B cell (primary cell): ENCODE measurements around the gene GATA1. TPM values are rescaled to one million over a fixed set of nuclear protein-coding genes. Genes with fewer than 3 reads are reported as not detected.

ENCODE experiments used
- ATAC-seq: fragments of 200-7000 bp; cut with Tn5 transposase; one replicate; pipeline ENCODE4 v1.10.0; 2021; ENCODE audit warnings: low read depth, mild to moderate bottlenecking, moderate number of reproducible peaks, moderate library complexity
- CTCF ChIA-PET: fragments of 350-600 bp; sonication (Branson Sonifier 250); formaldehyde crosslinking; loops from one replicate; lab custom pipeline; 2021; ENCODE audit warnings: antibody characterized with exemption, inconsistent platforms; lab: Charles Lee
- POLR2A ChIA-PET: fragments of 350-600 bp; sonication (Branson Sonifier 250); formaldehyde crosslinking; loops from one replicate; lab custom pipeline; 2021; ENCODE audit warnings: antibody characterized with exemption; lab: Charles Lee
- DNase-seq: peaks from one replicate; pipeline ENCODE4 v3.0.0; 2013
- H2AFZ ChIP-seq: 2 replicates; pipeline ENCODE4 v1.6.1; 2012; ENCODE audit warnings: mild to moderate bottlenecking, low read depth, low read length; ENCODE audit not compliant: insufficient read depth, poor library complexity, severe bottlenecking
- H3K27ac ChIP-seq, 2 donors: 1 replicate in 1 of 2; 2 replicates in 1 of 2; pipeline ENCODE4 v1.5.1; 2012 to 2013; ENCODE audit warnings: low read length in 2 of 2, mild to moderate bottlenecking in 2 of 2, moderate library complexity in 1 of 2
- H3K27me3 ChIP-seq, 4 experiments: fragments of 200-600 bp in 1 of 4; sonication (generic) in 1 of 4; replicated peaks in 1 of 4; 1 replicate in 2 of 4; 2 replicates in 2 of 4; pipeline versions ENCODE4 v1.6.1 to v1.7.0; 2013 to 2016; ENCODE audit warnings: low read length in 3 of 4, mild to moderate bottlenecking in 2 of 4, mixed read lengths in 1 of 4, moderate library complexity in 1 of 4; ENCODE audit not compliant: insufficient read depth in 4 of 4, control insufficient read depth in 3 of 4; ENCODE audit errors: control extremely low read depth in 1 of 4
- H3K36me3 ChIP-seq, 2 experiments: replicated peaks in 1 of 2; 1 replicate in 1 of 2; 2 replicates in 1 of 2; pipeline versions ENCODE4 v1.6.1 to v1.7.1; 2013; ENCODE audit warnings: low read length in 1 of 2; ENCODE audit not compliant: insufficient read depth in 2 of 2, control insufficient read depth in 1 of 2; ENCODE audit errors: control extremely low read depth in 1 of 2, extremely low read depth in 1 of 2
- H3K4me1 ChIP-seq, 2 donors: fragments of 200-600 bp in 1 of 2; sonication (generic) in 1 of 2; 1 replicate in 1 of 2; 2 replicates in 1 of 2; pipeline versions ENCODE4 v1.5.1 to v1.6.1; 2013 to 2017; ENCODE audit warnings: low read length in 2 of 2; ENCODE audit not compliant: control insufficient read depth in 2 of 2, insufficient read depth in 2 of 2
- H3K4me2 ChIP-seq: replicated peaks from 2 replicates; pipeline ENCODE3; 2012; ENCODE audit warnings: mild to moderate bottlenecking, low read depth, low read length; ENCODE audit not compliant: poor library complexity, severe bottlenecking
- H3K4me3 ChIP-seq, 5 experiments: fragments of 200-600 bp in 1 of 5; sonication (generic) in 1 of 5; 1 replicate in 3 of 5; 2 replicates in 2 of 5; pipeline versions ENCODE4 v1.5.1 to v1.7.0; 2011 to 2016; ENCODE audit warnings: low read length in 4 of 5, mild to moderate bottlenecking in 4 of 5, low read depth in 2 of 5, control low read depth in 1 of 5, moderate library complexity in 1 of 5; ENCODE audit not compliant: insufficient read depth in 1 of 5; ENCODE audit errors: control extremely low read depth in 1 of 5, extremely low read depth in 1 of 5
- H3K79me2 ChIP-seq: fragments of 200-600 bp; sonication (generic); one replicate; pipeline ENCODE4 v1.6.0; 2016; ENCODE audit warnings: low read length; ENCODE audit not compliant: control insufficient read depth, insufficient read depth
- H3K9ac ChIP-seq: fragments of 200-600 bp; sonication (generic); 2 replicates; pipeline ENCODE4 v1.6.1; 2017; ENCODE audit warnings: mild to moderate bottlenecking, low read length, moderate library complexity
- H3K9me3 ChIP-seq, 3 donors: one replicate each; pipeline versions ENCODE4 v1.6.1 to v1.7.1; 2013; ENCODE audit warnings: low read length in 2 of 3; ENCODE audit not compliant: control insufficient read depth in 2 of 3, insufficient read depth in 1 of 3; ENCODE audit errors: control extremely low read depth in 1 of 3
- H4K20me1 ChIP-seq: 2 replicates; pipeline ENCODE4 v1.6.0; 2012; ENCODE audit warnings: mild to moderate bottlenecking, low read length; ENCODE audit not compliant: insufficient read depth, control insufficient read depth, poor library complexity, severe bottlenecking
- H3K27ac Mint-ChIP-seq: one replicate; pipeline ENCODE4 v1.8.0; 2021; ENCODE audit warnings: mixed read lengths
- H3K27me3 Mint-ChIP-seq: one replicate; pipeline ENCODE4 v1.8.0; 2021; ENCODE audit warnings: mixed read lengths
- H3K4me1 Mint-ChIP-seq: one replicate; pipeline ENCODE4 v1.8.0; 2021; ENCODE audit warnings: mixed read lengths
- H3K4me3 Mint-ChIP-seq: one replicate; pipeline ENCODE4 v1.8.0; 2021; ENCODE audit warnings: mixed read lengths
- H3K9me3 Mint-ChIP-seq: one replicate; pipeline ENCODE4 v1.8.0; 2022; ENCODE audit warnings: mixed read lengths; ENCODE audit not compliant: insufficient read depth
- EZH2 ChIP-seq: IDR thresholded peaks from 2 replicates; pipeline ENCODE4 v1.6.1; 2012; ENCODE audit warnings: borderline replicate concordance, low read depth, mild to moderate bottlenecking, moderate library complexity, low read length; ENCODE audit not compliant: insufficient read depth, poor library complexity, severe bottlenecking
- WGBS: methylation state at CpG from one replicate; pipeline ENCODE4 v1.1.5; 2013; ENCODE audit warnings: missing lambda C conversion rate; ENCODE audit not compliant: insufficient coverage; 5-methylcytosine and 5-hydroxymethylcytosine counted together
- intact Hi-C: fragments of 100-400 bp; cut with micrococcal nuclease; formaldehyde crosslinking; loops from one replicate; pipeline ENCODE4 v1.10.0; 2022
- polyA plus RNA-seq: library from polyadenylated mRNA; depleted of rRNA; stranded (reverse); fragments of >200 nt; gene quantifications from 2 replicates; pipeline ENCODE4 v1.2.3, GENCODE V29; 2012
- total RNA-seq, 2 donors: library from RNA; stranded (reverse); fragments of 120-200 nt in 1 of 2; gene quantifications; 1 replicate in 1 of 2; 2 replicates in 1 of 2; pipeline versions ENCODE4 v1.2.3 to v1.2.4, GENCODE V29; 2013 to 2022
- TF ChIP-seq, protein P1 (sequence below): fragments of 200-600 bp; IDR thresholded peaks from one replicate; pipeline ENCODE4 v1.8.0; 2022; ENCODE audit warnings: antibody characterized with exemption, mild to moderate bottlenecking

Gene GATA1
- total and polyA plus RNA-seq, 2 donors (not counting 1 experiment from before 2014, with no cell fraction given) = not detected

DNA sequence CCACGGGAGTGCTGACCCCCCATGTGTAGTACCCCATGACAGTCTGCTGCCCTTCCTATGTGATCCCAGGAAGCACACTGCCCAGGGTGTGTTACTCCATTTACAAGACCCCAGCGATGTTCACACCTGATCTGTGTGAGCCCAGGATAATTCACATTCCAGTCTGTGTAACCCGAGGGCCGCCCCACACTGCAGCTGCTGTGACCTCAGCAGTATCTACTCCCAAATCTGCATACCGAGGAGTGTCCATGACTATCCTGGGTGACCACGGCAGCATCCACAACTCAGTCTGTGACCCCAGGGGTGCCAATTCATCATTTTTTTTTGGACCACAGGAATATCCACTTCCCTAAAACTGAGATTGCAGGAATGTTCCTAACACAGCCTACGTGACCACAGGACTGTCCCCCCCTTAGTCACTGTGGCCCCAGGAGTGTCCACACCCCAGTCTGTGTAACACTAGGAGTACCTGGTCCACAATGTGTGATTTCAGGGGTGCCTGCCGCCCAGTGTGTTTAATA, 32.6 kb upstream of the GATA1 start:
- H3K9me3 Mint-ChIP-seq = no peaks in the 10 kb centered on the region
- no peak for TF ChIP-seq EZH2
- TF ChIP-seq, protein P1, sequence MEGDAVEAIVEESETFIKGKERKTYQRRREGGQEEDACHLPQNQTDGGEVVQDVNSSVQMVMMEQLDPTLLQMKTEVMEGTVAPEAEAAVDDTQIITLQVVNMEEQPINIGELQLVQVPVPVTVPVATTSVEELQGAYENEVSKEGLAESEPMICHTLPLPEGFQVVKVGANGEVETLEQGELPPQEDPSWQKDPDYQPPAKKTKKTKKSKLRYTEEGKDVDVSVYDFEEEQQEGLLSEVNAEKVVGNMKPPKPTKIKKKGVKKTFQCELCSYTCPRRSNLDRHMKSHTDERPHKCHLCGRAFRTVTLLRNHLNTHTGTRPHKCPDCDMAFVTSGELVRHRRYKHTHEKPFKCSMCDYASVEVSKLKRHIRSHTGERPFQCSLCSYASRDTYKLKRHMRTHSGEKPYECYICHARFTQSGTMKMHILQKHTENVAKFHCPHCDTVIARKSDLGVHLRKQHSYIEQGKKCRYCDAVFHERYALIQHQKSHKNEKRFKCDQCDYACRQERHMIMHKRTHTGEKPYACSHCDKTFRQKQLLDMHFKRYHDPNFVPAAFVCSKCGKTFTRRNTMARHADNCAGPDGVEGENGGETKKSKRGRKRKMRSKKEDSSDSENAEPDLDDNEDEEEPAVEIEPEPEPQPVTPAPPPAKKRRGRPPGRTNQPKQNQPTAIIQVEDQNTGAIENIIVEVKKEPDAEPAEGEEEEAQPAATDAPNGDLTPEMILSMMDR = no peak
- Histone ChIP-seq H3K9ac (no peak overlapping the region), H3K4me3 (no peak overlapping the region), H2AFZ (no peak overlapping the region), H3K36me3 (no peaks in the 10 kb centered on the region), H3K27ac (no peak overlapping the region), H3K27me3 (no peaks in the 10 kb centered on the region), H3K9me3 (no peaks in the 10 kb centered on the region), H3K79me2 (no peaks in the 10 kb centered on the region), H4K20me1 (no peaks in the 10 kb centered on the region), H3K4me2 (no peak overlapping the region), H3K4me1 (no peaks in the 10 kb centered on the region)
- intact Hi-C loops = no loop called here
- H3K4me1 Mint-ChIP-seq = no peaks in the 10 kb centered on the region
- no peak overlapping the region for H3K4me3 Mint-ChIP-seq
- H3K27ac Mint-ChIP-seq = no peak overlapping the region
- ATAC-seq (no peak), DNase-seq (no peak)
- POLR2A ChIA-PET = no interaction called here
- CTCF ChIA-PET = no interaction called here
- 94% methylated on average over 3 of the region's 8 CpGs for whole genome bisulfite sequencing
- H3K27me3 Mint-ChIP-seq = peaks cover 4% of the 10 kb centered on the region

DNA sequence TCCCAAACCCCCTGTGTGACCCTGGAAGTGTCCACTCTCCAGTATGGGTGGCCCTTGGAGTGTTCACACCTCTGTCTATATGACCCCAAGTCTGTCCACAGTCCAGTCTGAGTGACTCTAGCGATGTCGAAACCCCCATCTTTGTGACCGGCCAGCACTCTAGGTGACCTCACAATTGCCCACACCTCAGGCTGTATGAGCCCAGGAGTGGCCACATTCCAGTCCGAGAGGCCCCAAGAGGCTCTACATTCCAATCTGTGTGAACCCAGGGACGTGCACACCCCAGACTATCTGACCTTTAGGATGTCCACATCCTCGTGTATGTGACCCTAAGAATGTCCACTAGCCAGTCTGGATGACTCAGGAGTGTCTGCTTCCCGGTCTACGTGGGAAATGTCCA, 32.2 kb upstream of the GATA1 start:
- Histone ChIP-seq H3K27me3 (no peaks in the 10 kb centered on the region), H3K36me3 (no peaks in the 10 kb centered on the region), H4K20me1 (no peaks in the 10 kb centered on the region), H3K79me2 (no peaks in the 10 kb centered on the region), H3K9ac (no peak overlapping the region), H2AFZ (no peak overlapping the region), H3K9me3 (no peaks in the 10 kb centered on the region), H3K27ac (no peak overlapping the region), H3K4me3 (no peak overlapping the region), H3K4me2 (no peak overlapping the region), H3K4me1 (no peaks in the 10 kb centered on the region)
- no peaks in the 10 kb centered on the region for H3K9me3 Mint-ChIP-seq
- 89% methylated on average over 5 of the region's 8 CpGs for WGBS
- TF ChIP-seq, protein P1 = no peak
- TF ChIP-seq EZH2 = no peak
- ChIA-PET POLR2A (no interaction called here), CTCF (no interaction called here)
- H3K4me1 Mint-ChIP-seq = no peaks in the 10 kb centered on the region
- DNase-seq (no peak), ATAC-seq (no peak)
- H3K27ac Mint-ChIP-seq = no peak overlapping the region
- intact Hi-C loops = no loop called here
- no peak overlapping the region for H3K4me3 Mint-ChIP-seq
- peaks cover 4% of the 10 kb centered on the region for H3K27me3 Mint-ChIP-seq
